Liver (tissue), 3 donors: Measurements from ENCODE around the gene RASGRF1.

ENCODE experiments used
- CTCF ChIP-seq: fragments of 150-350 bp; IDR thresholded peaks from 2 replicates; pipeline ENCODE4 v1.5.1; 2017; ENCODE audit warnings: improper control_type of control experiment, low read depth, low read length; ENCODE audit not compliant: missing input control
- JUND ChIP-seq, 2 donors: IDR thresholded peaks; 2 replicates each; pipeline ENCODE4 v1.6.1; 2016; ENCODE audit warnings: antibody characterized with exemption in 2 of 2
- MAX ChIP-seq: IDR thresholded peaks from 2 replicates; pipeline ENCODE4 v1.6.1; 2016; ENCODE audit warnings: antibody characterized with exemption
- RAD21 ChIP-seq, 2 donors: IDR thresholded peaks; 2 replicates each; pipeline ENCODE4 v1.6.1; 2016; ENCODE audit warnings: antibody characterized with exemption in 2 of 2, mild to moderate bottlenecking in 2 of 2
- REST ChIP-seq: IDR thresholded peaks from 2 replicates; pipeline ENCODE4 v1.6.1; 2016; ENCODE audit warnings: antibody characterized with exemption, mild to moderate bottlenecking
- TAF1 ChIP-seq: conservative IDR thresholded peaks from 2 replicates; pipeline ENCODE4 v1.6.1; 2016; ENCODE audit warnings: antibody characterized with exemption, mild to moderate bottlenecking
- YY1 ChIP-seq: IDR thresholded peaks from 2 replicates; pipeline ENCODE4 v1.6.1; 2016; ENCODE audit warnings: antibody characterized with exemption, mild to moderate bottlenecking
- ZBTB33 ChIP-seq: IDR thresholded peaks from 2 replicates; pipeline ENCODE4 v1.6.1; 2016; ENCODE audit warnings: antibody characterized with exemption
- TF ChIP-seq, protein P1 (sequence below): IDR thresholded peaks from 2 replicates; pipeline ENCODE4 v1.6.1; 2016; ENCODE audit warnings: antibody characterized with exemption
- donor health status: healthy.
- donor health status: healthy.

GRCh38 chr15:78984041-78984440 is 106.5 kb downstream of the RASGRF1 start:
- no peak for TF ChIP-seq CTCF
- TF ChIP-seq TAF1, result no peak
- TF ChIP-seq MAX, result no peak
- no peak for TF ChIP-seq JUND (IDR thresholded peaks at IDR 0.05)
- TF ChIP-seq RAD21 (IDR thresholded peaks at IDR 0.05), result no peak
- no peak for TF ChIP-seq REST
- TF ChIP-seq, protein P1, sequence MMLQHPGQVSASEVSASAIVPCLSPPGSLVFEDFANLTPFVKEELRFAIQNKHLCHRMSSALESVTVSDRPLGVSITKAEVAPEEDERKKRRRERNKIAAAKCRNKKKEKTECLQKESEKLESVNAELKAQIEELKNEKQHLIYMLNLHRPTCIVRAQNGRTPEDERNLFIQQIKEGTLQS, result no peak
- TF ChIP-seq YY1, result no peak
- no peak for TF ChIP-seq ZBTB33
